IPS DF 4.7 (cell line): ENCODE results near the gene TTLL11.

Experiments used
- DNase-seq: peaks from one replicate; pipeline ENCODE4 v3.0.0-alpha.2; 2013; ENCODE audit warnings: low spot score; ENCODE audit errors: extremely low read depth

TTLL11 gene

DNA sequence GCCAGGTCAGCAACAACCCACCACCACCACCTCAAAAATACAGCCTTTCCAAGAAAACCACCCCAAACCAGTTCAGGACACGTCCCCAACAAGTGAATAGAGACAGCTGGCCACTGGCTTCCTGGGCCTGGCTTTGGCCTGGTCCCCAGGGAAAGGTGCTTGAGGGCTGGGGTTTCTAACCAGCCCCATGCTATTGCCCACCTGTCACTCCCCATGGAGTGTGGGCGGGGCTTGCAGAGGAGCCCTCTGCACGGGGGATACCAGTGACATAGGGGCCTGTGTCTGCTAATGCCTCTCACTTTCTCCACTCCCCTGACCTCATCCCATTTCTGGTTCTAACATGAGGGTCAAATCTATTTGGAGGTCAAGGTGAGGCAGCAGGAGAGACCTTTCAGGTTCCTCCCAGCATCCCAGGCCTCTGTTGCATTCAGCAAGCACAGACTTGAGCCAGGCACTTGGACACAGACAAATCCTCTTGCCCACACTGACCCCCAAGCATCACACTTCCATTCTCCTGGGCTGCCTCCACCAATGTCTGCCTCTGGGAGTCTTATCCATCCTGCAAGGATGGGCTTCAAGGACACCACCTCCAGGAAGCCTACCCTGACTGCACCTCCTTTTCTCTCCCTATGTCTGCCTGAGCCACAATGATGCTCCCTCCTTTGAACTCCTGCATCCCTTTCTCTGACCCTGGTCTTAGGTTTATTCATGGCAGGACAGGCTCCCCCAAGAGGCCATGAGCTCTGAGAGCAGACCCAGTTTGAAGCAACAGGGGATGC is 16.1 kb upstream of the TTLL11 start:
- DNase-seq = no peak

DNA sequence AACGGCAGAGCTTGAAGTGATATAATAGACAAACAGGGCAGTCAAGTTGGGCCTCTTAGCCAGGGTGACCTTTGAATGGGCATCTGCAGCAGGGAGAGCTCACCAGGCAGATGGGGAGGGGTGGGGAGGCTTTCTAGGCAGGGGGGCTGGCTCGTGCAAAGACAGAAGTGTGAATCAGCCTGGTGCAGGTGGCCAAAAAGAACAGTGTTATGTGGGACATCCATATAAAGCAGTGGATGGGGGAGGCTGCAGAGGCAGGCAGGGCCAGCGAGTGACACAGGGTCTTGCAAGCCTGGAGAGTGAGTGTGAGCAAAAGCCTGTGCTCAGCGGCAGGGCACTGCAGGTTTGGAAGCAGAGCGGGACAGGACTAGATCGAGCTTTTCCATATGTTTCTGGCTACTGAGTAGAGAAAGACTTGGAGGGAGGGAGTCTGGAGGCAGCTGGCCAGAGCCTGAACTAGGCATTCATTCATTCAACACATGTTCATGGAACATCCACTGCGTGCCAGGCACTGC is 14.2 kb upstream of the TTLL11 start:
- DNase-seq = no peak

DNA sequence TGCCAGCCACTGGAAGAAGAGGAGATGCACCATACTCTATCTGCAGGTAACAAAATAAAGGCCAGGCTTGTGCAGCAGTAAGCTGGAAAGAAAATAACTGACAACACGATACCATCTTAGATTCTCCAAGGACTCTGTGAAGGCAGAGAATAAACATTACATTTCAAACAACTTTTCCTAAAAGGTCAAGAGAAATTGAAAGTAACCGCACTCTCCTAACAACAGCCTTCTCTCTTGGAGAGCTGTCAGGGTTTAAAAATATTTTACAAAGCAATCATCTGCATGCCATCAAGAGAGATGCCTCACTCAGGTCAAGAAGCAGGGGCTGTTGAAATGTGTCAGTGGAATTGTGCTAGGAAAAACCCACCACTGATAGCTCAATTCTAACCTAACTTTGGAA is 13.5 kb upstream of the TTLL11 start:
- DNase-seq = no peak

DNA sequence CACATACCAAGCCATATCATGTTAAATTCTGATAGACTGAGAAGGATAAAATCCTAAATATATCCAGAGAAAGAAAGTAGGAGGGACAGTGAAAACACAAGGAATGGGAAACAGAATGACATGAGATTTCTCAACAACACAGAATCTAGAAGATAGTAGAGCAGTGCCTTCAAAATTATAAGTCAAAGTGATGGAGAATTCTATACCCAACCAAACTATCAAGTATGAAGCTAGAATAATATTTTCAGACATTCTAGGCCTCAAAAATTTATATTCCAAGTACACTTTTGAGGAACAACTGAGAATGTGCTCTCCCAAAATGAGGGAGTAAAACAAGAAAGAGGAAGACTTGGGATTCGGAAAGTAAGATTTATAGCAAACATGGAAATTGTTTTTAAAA is 10.9 kb upstream of the TTLL11 start:
- DNase-seq = no peak

DNA sequence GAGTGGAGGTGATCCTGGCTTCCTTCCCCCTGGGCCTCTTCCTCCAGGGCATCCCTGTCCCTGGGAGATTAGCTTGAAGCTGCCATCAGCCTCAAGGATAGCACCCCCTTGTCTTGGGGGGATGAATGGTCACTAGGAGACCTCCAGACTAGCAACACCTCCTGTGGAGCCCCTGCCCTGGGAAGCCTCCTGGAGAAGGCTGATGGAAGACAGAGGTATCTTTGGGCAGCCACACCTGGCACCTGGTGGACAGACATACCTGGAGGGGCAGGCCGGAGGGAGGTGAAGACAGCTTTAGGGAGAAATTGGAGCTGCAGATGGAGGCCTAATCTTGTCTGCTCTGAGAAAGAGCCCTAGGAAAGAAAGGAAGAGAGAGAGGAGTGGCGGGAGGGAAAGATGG is 9.0 kb upstream of the TTLL11 start:
- no peak for DNase-seq

DNA sequence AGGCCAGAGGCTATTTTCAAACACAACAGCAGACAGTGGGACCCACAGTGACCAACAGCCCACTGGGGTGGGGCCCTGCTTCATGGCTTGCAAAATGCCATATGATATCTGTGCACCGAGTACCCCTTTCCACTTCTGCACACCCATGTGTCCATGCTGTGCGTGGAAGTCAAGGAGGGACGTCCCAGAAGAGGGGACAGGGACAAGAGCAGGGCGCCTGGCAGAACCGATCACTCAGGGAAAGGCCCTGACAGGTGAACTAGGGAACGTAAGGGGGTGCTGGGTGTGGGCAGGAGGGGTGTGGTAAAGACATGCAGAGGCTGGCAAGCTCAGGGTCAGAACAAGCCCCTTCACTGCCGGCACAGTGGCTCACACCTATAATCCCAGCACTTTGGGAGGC is 7.6 kb upstream of the TTLL11 start:
- no peak for DNase-seq

DNA sequence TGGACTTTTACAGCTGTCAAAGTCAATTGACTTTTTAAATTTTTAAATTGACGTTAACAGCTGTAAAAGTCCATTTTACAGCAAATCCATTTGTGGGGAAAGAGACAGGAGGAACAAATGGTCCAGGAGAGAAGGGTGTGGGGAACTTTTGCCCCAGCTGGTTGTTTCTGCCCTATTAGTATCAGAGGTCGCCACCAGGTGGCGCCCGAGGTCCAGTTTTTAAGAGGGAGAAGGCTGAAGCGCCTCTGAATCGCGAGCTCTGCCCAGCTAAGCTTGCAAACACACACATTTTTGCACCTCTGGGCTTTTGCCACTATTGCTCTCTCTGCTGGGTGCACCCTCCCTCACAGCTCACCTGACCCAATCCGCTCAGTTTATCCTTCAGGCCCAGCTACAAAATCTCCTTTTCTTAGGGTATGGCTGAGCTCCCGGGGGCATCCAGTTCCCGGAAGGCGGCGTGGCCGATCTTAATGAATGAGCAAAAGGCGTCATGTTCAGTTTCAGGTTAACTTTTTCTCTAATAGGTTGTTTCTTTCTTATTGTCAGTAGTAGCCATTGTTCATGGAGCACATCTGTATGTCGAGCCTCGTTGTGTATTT is 6.3 kb upstream of the TTLL11 start:
- no peak for DNase-seq

DNA sequence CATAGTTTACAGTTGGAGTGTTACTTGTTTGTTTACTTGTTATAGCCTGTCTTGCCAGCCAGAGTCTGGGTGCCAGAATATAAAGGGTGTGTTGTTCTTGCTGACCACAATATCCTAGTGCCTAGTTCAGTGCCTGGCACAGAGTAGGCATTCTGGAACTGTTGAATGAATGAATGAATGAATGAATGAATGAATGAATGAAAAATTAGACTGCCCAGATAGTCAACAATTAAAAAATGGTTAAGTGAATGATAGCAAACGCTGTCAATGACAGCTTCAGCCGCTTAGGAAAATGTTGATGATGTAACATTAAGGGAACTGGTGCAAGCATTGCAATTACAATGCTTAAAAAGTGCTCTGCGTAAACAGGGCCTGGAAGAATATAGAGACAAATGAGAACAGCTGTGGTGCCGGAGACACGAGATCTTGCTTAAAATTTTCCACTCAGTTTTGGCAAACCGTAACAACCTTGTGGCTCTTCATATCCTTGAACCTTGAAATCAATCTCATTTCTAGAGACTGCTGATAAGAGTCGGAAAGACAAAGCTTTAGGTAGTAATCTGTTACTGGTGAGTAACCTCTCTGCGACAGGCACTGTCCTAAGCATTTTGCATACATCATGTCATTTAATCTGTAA is 4.7 kb upstream of the TTLL11 start:
- no peak for DNase-seq

DNA sequence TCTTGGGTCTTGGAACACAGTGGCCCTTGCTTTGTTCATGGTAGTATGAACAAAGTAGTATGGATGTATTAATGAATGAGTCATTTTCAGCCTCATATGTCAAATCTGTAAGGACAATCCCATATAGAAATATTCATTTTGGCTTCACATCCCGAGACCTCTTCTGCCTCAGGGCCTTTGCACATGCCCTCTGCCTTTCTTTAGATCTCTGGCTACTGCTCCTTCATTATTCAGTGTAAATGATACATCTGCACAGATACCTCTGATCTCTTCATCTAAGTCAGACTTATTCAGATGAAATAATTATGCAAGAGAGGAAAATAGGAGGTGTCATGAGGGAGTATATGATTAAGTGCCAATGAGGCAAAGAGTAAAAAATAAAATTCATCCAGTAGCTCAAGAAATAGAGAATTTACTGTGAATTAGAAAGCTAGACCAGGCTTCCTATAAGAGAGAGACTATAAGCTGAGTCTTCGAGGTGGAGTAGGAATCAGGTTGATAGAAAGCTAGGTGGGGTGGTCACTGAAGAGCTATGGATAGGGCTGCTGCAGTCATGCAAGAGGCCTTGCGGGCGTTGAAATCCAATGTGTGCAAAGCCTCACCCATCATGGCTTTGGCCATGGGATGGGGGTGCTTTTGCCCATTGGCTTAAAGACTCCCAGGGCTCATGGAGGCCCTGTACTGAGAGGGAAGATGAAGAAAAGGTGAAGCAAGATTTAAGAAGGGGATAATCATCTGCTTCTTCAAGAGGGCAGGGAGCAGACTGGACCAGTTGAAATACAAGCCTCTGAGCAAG is 3.7 kb upstream of the TTLL11 start:
- no peak for DNase-seq

DNA sequence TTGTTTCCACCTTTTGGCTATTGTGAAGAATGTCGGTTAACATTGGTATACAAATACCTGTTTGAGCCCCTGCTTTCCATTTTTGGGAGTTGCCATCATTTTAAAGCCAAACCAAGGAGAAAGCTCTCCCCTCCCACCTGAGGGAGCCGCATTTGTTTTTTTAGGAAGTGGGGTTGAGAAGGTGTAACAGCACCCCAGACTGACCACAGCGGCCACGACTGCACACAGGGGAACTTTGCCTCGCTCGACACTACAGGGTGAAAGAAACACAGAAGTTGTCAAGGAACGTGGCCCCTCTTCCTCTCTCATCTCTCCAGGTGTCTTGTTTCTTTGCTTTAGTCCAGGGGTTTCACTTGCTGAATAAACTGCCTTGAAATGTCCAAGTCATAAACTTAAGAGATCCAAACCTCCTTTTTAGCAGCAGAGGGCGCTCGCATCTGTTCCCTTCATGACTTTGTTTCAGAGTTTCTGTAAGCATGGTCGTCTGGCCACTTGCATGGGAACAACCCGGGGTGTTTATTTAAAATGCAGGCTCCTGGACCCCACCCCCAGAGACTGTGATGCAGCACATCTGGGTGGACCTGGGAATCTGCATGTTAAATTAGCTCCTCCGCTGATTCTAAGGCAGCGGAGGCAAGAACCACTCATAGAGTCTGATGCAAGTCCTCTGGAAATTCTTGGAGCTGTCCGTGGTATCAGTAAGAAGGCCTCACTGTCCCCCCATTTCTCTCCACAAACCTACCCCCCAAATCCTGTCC is 2.1 kb upstream of the TTLL11 start:
- no peak for DNase-seq

DNA sequence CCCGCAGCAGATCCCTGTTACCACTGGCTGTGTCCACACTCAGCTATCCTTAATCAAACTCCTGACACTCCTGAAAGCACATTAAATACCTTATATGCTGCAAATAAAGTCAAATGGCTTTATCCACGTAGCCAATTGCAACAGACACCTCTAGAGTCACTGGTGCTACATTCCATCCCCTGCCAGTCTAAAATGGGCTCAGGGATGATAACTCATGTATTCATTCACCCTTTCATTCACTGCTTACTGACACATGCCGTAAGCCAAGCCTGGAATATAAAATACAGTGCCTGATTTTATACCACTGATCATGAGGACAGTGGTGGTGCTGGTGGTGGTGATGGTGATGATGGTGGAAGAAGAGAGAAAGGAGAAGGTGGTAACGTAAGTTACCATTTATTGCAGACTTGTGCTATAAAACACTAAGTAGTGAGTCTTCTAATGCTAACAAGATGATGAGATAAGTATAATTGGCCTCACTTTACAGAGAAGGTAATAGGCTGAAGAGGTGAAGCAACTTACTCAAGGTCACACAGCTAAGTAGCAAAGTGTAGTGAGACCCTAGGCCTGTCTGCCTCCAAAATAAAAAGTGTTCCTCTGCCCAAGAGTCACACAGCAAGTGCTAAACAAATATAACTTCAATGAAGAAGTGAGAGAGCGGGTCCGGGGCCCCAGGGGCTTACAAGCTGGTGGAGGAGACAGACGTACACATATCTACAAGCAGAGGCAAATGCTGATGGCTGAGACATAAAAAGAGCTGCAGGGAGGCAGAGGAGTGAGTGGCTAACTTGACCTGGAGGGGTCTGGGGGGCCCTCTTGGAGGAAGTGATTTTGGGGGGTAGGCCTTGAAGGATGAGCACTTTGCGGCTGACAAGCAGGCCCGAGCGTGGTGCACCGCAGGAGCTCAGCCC is 1.2 kb downstream of the TTLL11 start:
- no peak for DNase-seq

DNA sequence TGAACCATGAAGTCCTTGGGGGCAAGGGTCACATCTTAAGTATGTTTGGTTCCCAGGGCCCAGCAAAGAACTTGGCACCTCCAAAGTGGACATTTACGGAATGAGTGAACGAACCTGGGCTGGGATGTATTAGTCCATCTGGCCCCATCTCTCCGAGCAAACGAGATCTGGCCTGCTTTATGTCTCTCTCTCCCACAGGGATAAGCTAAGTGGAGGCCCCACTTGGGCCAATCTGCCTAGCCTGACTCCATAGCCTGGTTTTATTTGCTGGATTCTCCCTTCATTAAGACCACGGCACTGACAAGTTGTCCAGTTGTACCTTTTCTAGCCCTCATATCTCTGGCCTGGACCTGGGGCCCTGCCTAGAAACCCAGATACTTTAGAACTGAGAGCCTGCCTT is 2.1 kb downstream of the TTLL11 start:
- DNase-seq = no peak

DNA sequence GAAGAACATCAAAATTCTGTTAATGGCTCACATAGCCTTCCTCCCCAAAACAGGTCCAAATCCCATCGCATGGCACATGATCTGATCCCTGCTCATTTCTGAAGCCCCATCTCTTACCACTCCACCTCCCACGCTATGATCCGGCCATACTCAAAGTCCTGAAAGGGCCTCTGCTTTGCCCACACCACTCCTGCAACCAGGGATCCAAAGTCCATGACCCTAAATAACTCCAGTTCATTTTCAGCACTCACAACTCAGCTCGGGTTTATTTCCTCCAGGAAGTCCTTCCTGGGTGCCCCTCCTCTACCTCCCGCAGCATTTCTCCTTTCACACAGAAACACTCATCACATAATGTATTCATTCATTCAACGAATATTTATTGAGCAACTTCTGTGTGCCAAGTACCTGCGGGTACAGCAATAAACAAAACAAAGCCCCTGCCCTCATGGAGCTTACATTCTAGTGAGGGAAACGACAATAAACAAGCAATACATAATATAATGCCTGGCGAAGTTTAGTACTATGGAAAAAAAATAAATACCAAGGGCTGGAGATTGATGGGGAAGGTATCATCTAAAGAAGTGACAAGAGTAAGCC is 2.7 kb downstream of the TTLL11 start:
- no peak for DNase-seq

DNA sequence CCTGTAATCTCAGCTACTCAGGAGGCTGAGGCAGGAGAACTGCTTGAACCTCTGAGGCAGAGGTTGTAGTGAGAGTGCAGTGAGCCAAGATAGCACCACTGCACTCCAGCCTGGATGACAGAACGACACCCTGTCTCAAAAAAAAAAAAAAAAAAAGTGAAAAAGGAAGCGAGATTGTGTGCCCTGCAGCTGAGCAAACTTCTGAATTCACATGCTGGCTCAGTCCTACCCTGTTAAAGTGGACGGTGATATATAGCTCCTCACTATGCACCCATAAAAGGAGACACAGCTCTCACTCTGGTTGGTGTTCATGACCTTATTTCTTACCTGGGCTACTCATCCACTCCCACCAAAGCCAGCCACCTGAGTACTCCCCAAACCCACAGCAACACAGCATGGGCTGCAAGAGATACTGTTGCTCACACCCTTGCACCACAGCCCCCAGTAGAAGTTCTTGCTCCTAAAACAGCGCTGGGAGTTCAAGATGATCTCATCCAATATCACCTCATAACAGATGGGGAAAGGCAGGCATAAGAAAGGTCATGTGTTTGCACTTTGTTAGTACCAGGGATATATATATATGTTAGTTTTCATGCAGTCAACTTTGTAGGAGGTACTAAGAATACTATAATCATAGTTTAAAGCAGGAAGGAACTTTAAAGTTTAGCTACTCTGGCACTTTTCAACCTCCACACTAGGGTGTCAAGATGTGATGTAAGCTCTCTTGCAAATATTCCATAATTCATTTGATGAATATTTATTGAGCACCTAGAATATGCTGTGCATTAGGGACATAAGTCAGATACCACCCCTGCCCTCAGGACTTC is 4.0 kb downstream of the TTLL11 start:
- DNase-seq = no peak

DNA sequence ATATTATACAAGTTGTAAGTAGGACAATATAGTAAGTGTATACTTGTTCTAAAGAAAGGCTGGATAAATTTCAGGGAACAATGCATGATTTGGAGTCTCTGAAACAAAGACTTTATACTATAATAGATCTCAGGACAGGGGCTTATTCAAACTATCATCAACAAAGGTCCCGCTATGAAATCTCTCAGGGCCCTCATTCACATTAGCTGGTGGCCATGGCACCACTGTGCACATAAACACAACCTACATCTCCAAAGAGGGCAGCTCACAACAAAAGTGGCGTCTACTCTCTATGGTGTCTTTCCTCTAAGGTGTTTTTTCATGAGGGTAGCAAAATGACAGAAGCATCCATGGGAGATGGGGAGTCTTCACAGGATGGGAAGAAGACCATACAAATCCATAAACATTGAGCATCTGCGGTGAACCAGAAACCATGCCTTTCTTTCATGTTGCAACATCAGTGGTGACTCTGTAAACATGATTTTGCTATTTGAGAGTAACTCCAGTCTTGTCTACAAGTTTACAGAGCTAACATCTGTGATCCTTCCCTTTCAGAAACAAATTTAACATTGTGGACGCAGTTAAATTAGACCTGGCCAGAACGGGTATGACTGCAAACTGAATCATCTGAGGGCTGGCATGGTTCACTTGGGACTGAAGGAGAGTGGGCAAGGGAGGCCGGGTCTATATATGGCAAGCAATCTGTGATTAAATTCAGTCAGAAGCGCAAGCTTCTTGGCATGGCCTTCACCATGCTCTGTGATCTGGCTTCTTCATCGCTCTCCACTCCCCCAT is 5.5 kb downstream of the TTLL11 start:
- DNase-seq = no peak

DNA sequence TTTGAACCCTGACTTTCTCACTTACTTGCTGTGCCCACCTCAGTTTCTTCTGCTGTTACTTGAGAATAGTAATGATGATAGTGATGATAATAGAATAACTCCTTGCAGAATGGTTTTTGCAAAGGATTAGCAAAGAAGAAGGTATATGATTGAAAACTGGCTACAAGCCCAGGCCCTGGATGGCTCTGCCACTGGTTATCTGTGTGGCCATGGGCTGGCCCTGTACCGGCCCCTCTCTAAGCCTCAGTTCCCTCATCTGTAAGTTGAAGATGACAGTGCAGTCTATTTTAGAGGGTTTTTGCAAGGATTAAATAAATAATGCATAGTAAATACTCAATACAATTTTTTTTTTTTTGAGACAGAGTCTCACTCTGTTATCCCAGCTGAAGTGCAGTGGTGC is 6.2 kb downstream of the TTLL11 start:
- DNase-seq = no peak

DNA sequence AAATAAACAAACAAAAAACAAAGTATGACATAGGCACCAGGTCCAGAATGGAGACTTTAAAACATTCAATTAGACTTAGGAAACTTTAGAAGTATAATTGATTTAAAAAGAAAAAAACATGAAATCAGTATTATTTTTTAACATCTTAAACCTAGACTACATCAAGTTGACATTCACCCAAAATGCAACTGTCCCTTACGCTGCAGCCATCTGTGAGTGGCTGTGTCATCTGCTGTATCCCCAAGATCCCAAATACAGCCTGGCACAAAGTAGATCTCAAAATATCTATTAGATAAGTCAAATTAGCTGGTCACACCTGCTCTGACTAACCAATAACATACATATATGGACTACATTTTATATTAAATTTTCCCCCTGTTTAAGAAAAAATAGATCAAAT is 7.8 kb downstream of the TTLL11 start:
- no peak for DNase-seq
